HCT116 (cell line): ENCODE measurements around the gene MLX.
"Not testable (repeated sequence)": the region's sequence is repeated elsewhere in the genome, so short reads cannot be mapped to it uniquely, and the experiment has no call there.

Experiments used
- POLR2AphosphoS5 ChIP-seq: IDR thresholded peaks from 2 replicates; pipeline ENCODE4 v1.6.1; 2011; ENCODE audit warnings: mild to moderate bottlenecking, low read depth, low read length, moderate library complexity
- SIN3A ChIP-seq: IDR thresholded peaks from 2 replicates; pipeline ENCODE4 v1.6.1; 2012; ENCODE audit warnings: low read depth
- YY1 ChIP-seq: IDR thresholded peaks from 2 replicates; pipeline ENCODE4 v1.6.1; 2011; ENCODE audit warnings: low read length, low read depth, moderate library complexity, mild to moderate bottlenecking; ENCODE audit not compliant: insufficient replicate concordance; ENCODE audit errors: extremely low read depth
- TF ChIP-seq, protein P1 (sequence below), 3 experiments: fragments of 200-600 bp in 1 of 3; sonication (generic) in 1 of 3; IDR thresholded peaks in 2 of 3; conservative IDR thresholded peaks in 1 of 3; 2 replicates each; pipeline ENCODE4 v1.5.1; 2012 to 2017; ENCODE audit warnings: low read depth in 2 of 3, low read length in 2 of 3, antibody characterized with exemption in 1 of 3, borderline replicate concordance in 1 of 3, control low read depth in 1 of 3, mild to moderate bottlenecking in 1 of 3, mixed read lengths in 1 of 3, mixed run types in 1 of 3, moderate library complexity in 1 of 3; ENCODE audit not compliant: insufficient read depth in 1 of 3

- not testable (repeated sequence) for TF ChIP-seq POLR2AphosphoS5, YY1, SIN3A
- TF ChIP-seq, protein P1, sequence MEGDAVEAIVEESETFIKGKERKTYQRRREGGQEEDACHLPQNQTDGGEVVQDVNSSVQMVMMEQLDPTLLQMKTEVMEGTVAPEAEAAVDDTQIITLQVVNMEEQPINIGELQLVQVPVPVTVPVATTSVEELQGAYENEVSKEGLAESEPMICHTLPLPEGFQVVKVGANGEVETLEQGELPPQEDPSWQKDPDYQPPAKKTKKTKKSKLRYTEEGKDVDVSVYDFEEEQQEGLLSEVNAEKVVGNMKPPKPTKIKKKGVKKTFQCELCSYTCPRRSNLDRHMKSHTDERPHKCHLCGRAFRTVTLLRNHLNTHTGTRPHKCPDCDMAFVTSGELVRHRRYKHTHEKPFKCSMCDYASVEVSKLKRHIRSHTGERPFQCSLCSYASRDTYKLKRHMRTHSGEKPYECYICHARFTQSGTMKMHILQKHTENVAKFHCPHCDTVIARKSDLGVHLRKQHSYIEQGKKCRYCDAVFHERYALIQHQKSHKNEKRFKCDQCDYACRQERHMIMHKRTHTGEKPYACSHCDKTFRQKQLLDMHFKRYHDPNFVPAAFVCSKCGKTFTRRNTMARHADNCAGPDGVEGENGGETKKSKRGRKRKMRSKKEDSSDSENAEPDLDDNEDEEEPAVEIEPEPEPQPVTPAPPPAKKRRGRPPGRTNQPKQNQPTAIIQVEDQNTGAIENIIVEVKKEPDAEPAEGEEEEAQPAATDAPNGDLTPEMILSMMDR (IDR thresholded peaks at IDR 0.05 in 2 of 3, conservative IDR thresholded peaks at IDR 0.05 in 1 of 3; ENCODE audit: borderline replicate concordance in 1 of 3, insufficient read depth in 1 of 3, low read depth in 2 of 3, low read length in 2 of 3): not testable (repeated sequence)
Measured at GRCh38 chr17:42545755-42546505, 21.0 kb upstream of the MLX start.
